ENCODE measurements around the gene SPEF2.

DNA sequence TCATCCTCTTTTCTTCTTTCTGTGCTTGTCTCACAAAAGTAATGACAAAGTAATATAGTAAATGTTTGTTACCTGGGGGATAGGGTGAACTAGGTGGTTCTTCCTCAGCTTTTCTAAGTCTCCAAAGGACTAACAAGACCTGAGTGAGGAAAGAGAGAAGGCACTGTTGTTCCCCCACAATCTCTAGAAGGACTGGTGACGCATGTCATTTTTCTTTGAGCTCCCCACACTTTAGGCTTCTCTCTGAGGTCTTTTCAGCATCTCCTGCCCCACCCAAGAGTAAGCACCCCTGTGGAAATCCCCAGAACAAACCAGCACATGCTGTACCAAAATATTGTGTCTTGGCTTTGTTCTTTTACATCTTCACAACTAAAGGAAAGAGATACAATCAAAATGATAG, 236.6 kb downstream of the SPEF2 start:
- TF ChIP-seq POLR2AphosphoS5 (IDR thresholded peaks at IDR 0.05) (no peak), CTCF (IDR thresholded peaks at IDR 0.05) (no peak), POLR2A (IDR thresholded peaks at IDR 0.05) (no peak)

Measured in suprapubic skin (tissue), 4 donors.